NOMO-1 treated with dmso at 0.1 percent for 144 hours (cell line): ENCODE measurements around the gene TSPEAR.

Experiments
- DNase-seq: peaks from one replicate; lab custom pipeline; 2025; ENCODE audit not compliant: unreplicated experiment; lab: John Stamatoyannopoulos, UW

Gene TSPEAR

GRCh38 chr21:44496564-44497550, 214.5 kb downstream of the TSPEAR start:
- DNase-seq = no peak

- DNase-seq = no peak
Measured at GRCh38 chr21:44495611-44496563, 215.5 kb downstream of the TSPEAR start.

GRCh38 chr21:44494956-44495355, 216.4 kb downstream of the TSPEAR start:
- DNase-seq = no peak

GRCh38 chr21:44494418-44494817, 217.0 kb downstream of the TSPEAR start:
- no peak for DNase-seq

GRCh38 chr21:44492567-44493385, 218.6 kb downstream of the TSPEAR start:
- no peak for DNase-seq

GRCh38 chr21:44490816-44491215, 220.6 kb downstream of the TSPEAR start:
- DNase-seq = no peak

GRCh38 chr21:44490405-44490804, 221.0 kb downstream of the TSPEAR start:
- DNase-seq = no peak

- DNase-seq = no peak
Measured at GRCh38 chr21:44489962-44490361, 221.4 kb downstream of the TSPEAR start.

GRCh38 chr21:44487831-44488230, 223.5 kb downstream of the TSPEAR start:
- no peak for DNase-seq

- DNase-seq = no peak
Measured at GRCh38 chr21:44486302-44486701, 225.1 kb downstream of the TSPEAR start.

- no peak for DNase-seq
Measured at GRCh38 chr21:44485796-44486195, 225.6 kb downstream of the TSPEAR start.

GRCh38 chr21:44485254-44485793, 226.0 kb downstream of the TSPEAR start:
- DNase-seq = peak; percentile 77

- DNase-seq = no peak
Measured at GRCh38 chr21:44484498-44485253, 226.7 kb downstream of the TSPEAR start.

GRCh38 chr21:44483288-44484237, 227.8 kb downstream of the TSPEAR start:
- no peak for DNase-seq

GRCh38 chr21:44482581-44483287, 228.6 kb downstream of the TSPEAR start:
- no peak for DNase-seq

GRCh38 chr21:44480200-44481053, 230.9 kb downstream of the TSPEAR start:
- no peak for DNase-seq
